B cell (primary cell): ENCODE measurements around the gene PSMB10. TPM values are rescaled to one million over a fixed set of nuclear protein-coding genes. Genes with fewer than 3 reads are reported as not detected.
"Not testable (repeated sequence)": the region's sequence is repeated elsewhere in the genome, so short reads cannot be mapped to it uniquely, and the experiment has no call there.

ENCODE experiments used
- ATAC-seq: fragments of 200-7000 bp; cut with Tn5 transposase; one replicate; pipeline ENCODE4 v1.10.0; 2021; ENCODE audit warnings: low read depth, mild to moderate bottlenecking, moderate number of reproducible peaks, moderate library complexity
- CTCF ChIA-PET: fragments of 350-600 bp; sonication (Branson Sonifier 250); formaldehyde crosslinking; loops from one replicate; lab custom pipeline; 2021; ENCODE audit warnings: antibody characterized with exemption, inconsistent platforms; lab: Charles Lee
- POLR2A ChIA-PET: fragments of 350-600 bp; sonication (Branson Sonifier 250); formaldehyde crosslinking; loops from one replicate; lab custom pipeline; 2021; ENCODE audit warnings: antibody characterized with exemption; lab: Charles Lee
- DNase-seq: peaks from one replicate; pipeline ENCODE4 v3.0.0; 2013
- H2AFZ ChIP-seq: 2 replicates; pipeline ENCODE4 v1.6.1; 2012; ENCODE audit warnings: mild to moderate bottlenecking, low read depth, low read length; ENCODE audit not compliant: insufficient read depth, poor library complexity, severe bottlenecking
- H3K27ac ChIP-seq, 2 donors: 1 replicate in 1 of 2; 2 replicates in 1 of 2; pipeline ENCODE4 v1.5.1; 2012 to 2013; ENCODE audit warnings: low read length in 2 of 2, mild to moderate bottlenecking in 2 of 2, moderate library complexity in 1 of 2
- H3K27me3 ChIP-seq, 4 experiments: fragments of 200-600 bp in 1 of 4; sonication (generic) in 1 of 4; replicated peaks in 1 of 4; 1 replicate in 2 of 4; 2 replicates in 2 of 4; pipeline versions ENCODE4 v1.6.1 to v1.7.0; 2013 to 2016; ENCODE audit warnings: low read length in 3 of 4, mild to moderate bottlenecking in 2 of 4, mixed read lengths in 1 of 4, moderate library complexity in 1 of 4; ENCODE audit not compliant: insufficient read depth in 4 of 4, control insufficient read depth in 3 of 4; ENCODE audit errors: control extremely low read depth in 1 of 4
- H3K36me3 ChIP-seq, 2 experiments: replicated peaks in 1 of 2; 1 replicate in 1 of 2; 2 replicates in 1 of 2; pipeline versions ENCODE4 v1.6.1 to v1.7.1; 2013; ENCODE audit warnings: low read length in 1 of 2; ENCODE audit not compliant: insufficient read depth in 2 of 2, control insufficient read depth in 1 of 2; ENCODE audit errors: control extremely low read depth in 1 of 2, extremely low read depth in 1 of 2
- H3K4me1 ChIP-seq, 2 donors: fragments of 200-600 bp in 1 of 2; sonication (generic) in 1 of 2; 1 replicate in 1 of 2; 2 replicates in 1 of 2; pipeline versions ENCODE4 v1.5.1 to v1.6.1; 2013 to 2017; ENCODE audit warnings: low read length in 2 of 2; ENCODE audit not compliant: control insufficient read depth in 2 of 2, insufficient read depth in 2 of 2
- H3K4me2 ChIP-seq: replicated peaks from 2 replicates; pipeline ENCODE3; 2012; ENCODE audit warnings: mild to moderate bottlenecking, low read depth, low read length; ENCODE audit not compliant: poor library complexity, severe bottlenecking
- H3K4me3 ChIP-seq, 5 experiments: fragments of 200-600 bp in 1 of 5; sonication (generic) in 1 of 5; 1 replicate in 3 of 5; 2 replicates in 2 of 5; pipeline versions ENCODE4 v1.5.1 to v1.7.0; 2011 to 2016; ENCODE audit warnings: low read length in 4 of 5, mild to moderate bottlenecking in 4 of 5, low read depth in 2 of 5, control low read depth in 1 of 5, moderate library complexity in 1 of 5; ENCODE audit not compliant: insufficient read depth in 1 of 5; ENCODE audit errors: control extremely low read depth in 1 of 5, extremely low read depth in 1 of 5
- H3K79me2 ChIP-seq: fragments of 200-600 bp; sonication (generic); one replicate; pipeline ENCODE4 v1.6.0; 2016; ENCODE audit warnings: low read length; ENCODE audit not compliant: control insufficient read depth, insufficient read depth
- H3K9ac ChIP-seq: fragments of 200-600 bp; sonication (generic); 2 replicates; pipeline ENCODE4 v1.6.1; 2017; ENCODE audit warnings: mild to moderate bottlenecking, low read length, moderate library complexity
- H3K9me3 ChIP-seq, 3 donors: one replicate each; pipeline versions ENCODE4 v1.6.1 to v1.7.1; 2013; ENCODE audit warnings: low read length in 2 of 3; ENCODE audit not compliant: control insufficient read depth in 2 of 3, insufficient read depth in 1 of 3; ENCODE audit errors: control extremely low read depth in 1 of 3
- H4K20me1 ChIP-seq: 2 replicates; pipeline ENCODE4 v1.6.0; 2012; ENCODE audit warnings: mild to moderate bottlenecking, low read length; ENCODE audit not compliant: insufficient read depth, control insufficient read depth, poor library complexity, severe bottlenecking
- H3K27ac Mint-ChIP-seq: one replicate; pipeline ENCODE4 v1.8.0; 2021; ENCODE audit warnings: mixed read lengths
- H3K27me3 Mint-ChIP-seq: one replicate; pipeline ENCODE4 v1.8.0; 2021; ENCODE audit warnings: mixed read lengths
- H3K4me1 Mint-ChIP-seq: one replicate; pipeline ENCODE4 v1.8.0; 2021; ENCODE audit warnings: mixed read lengths
- H3K4me3 Mint-ChIP-seq: one replicate; pipeline ENCODE4 v1.8.0; 2021; ENCODE audit warnings: mixed read lengths
- H3K9me3 Mint-ChIP-seq: one replicate; pipeline ENCODE4 v1.8.0; 2022; ENCODE audit warnings: mixed read lengths; ENCODE audit not compliant: insufficient read depth
- CTCF ChIP-seq: fragments of 200-600 bp; IDR thresholded peaks from one replicate; pipeline ENCODE4 v1.8.0; 2022; ENCODE audit warnings: antibody characterized with exemption, mild to moderate bottlenecking
- EZH2 ChIP-seq: IDR thresholded peaks from 2 replicates; pipeline ENCODE4 v1.6.1; 2012; ENCODE audit warnings: borderline replicate concordance, low read depth, mild to moderate bottlenecking, moderate library complexity, low read length; ENCODE audit not compliant: insufficient read depth, poor library complexity, severe bottlenecking
- WGBS: methylation state at CpG from one replicate; pipeline ENCODE4 v1.1.5; 2013; ENCODE audit warnings: missing lambda C conversion rate; ENCODE audit not compliant: insufficient coverage; 5-methylcytosine and 5-hydroxymethylcytosine counted together
- intact Hi-C: fragments of 100-400 bp; cut with micrococcal nuclease; formaldehyde crosslinking; loops from one replicate; pipeline ENCODE4 v1.10.0; 2022
- polyA plus RNA-seq: library from polyadenylated mRNA; depleted of rRNA; stranded (reverse); fragments of >200 nt; gene quantifications from 2 replicates; pipeline ENCODE4 v1.2.3, GENCODE V29; 2012
- total RNA-seq, 2 donors: library from RNA; stranded (reverse); fragments of 120-200 nt in 1 of 2; gene quantifications; 1 replicate in 1 of 2; 2 replicates in 1 of 2; pipeline versions ENCODE4 v1.2.3 to v1.2.4, GENCODE V29; 2013 to 2022

Gene PSMB10
- total and polyA plus RNA-seq, 2 donors (not counting 1 experiment from before 2014, with no cell fraction given), result 167 to 176 TPM

- POLR2A ChIA-PET, result no interaction called here
- peaks cover 1% of the 10 kb centered on the region for H3K4me1 Mint-ChIP-seq
These were observed 20.6 kb downstream of the PSMB10 start for GRCh38 chr16:67915831-67916723.

GRCh38 chr16:67915496-67915769 lies 21.2 kb downstream of the PSMB10 start:
- H3K27me3 Mint-ChIP-seq, H3K4me2 ChIP-seq, H3K4me3 ChIP-seq, ATAC-seq, H2AFZ ChIP-seq, H3K4me1 ChIP-seq, H3K27me3 ChIP-seq, H3K9me3 ChIP-seq, H3K9ac ChIP-seq, DNase-seq, H3K4me1 Mint-ChIP-seq, H3K27ac Mint-ChIP-seq, H3K9me3 Mint-ChIP-seq, H3K4me3 Mint-ChIP-seq, intact Hi-C loops, H3K27ac ChIP-seq: not testable (repeated sequence)
- Histone ChIP-seq H3K79me2 (peaks cover 79% of the 10 kb centered on the region), H3K36me3 (peaks cover 0 to 31% of the 10 kb centered on the region in 2 experiments), H4K20me1 (peaks cover 61% of the 10 kb centered on the region)
- ChIA-PET POLR2A (interaction anchor here (0.7 kb wide), 1 partner anchor 181 kb away, joined by 4 read pairs; no protein-coding TSS in a partner anchor), CTCF (interaction anchor here (0.5 to 1.2 kb wide), 4 partner anchors 12 to 99 kb away, joined by 3 read pairs; no protein-coding TSS in a partner anchor)
- WGBS, result no CpG with 5 or more reads among the region's 2 CpGs

More at GRCh38 chr16:67915831-67916723, 20.6 kb downstream of the PSMB10 start:
- ATAC-seq, result no peak
- Mint-ChIP-seq H3K27ac (peak overlapping the region; percentile 32), H3K4me3 (no peak overlapping the region), H3K9me3 (no peaks in the 10 kb centered on the region), H3K27me3 (no peaks in the 10 kb centered on the region)
- Histone ChIP-seq H3K9me3 (no peaks in the 10 kb centered on the region), H3K27me3 (no peaks in the 10 kb centered on the region), H3K4me2 (no peak overlapping the region), H3K9ac (no peak overlapping the region), H4K20me1 (peaks cover 60% of the 10 kb centered on the region), H3K4me3 (no peak overlapping the region), H3K27ac (no peak overlapping the region), H3K36me3 (peaks cover 0 to 26% of the 10 kb centered on the region in 2 experiments), H2AFZ (no peak overlapping the region), H3K4me1 (no peaks in the 10 kb centered on the region), H3K79me2 (peaks cover 77% of the 10 kb centered on the region)
- WGBS, result 89% methylated on average over 4 of the region's 7 CpGs
- no peak for TF ChIP-seq EZH2
- TF ChIP-seq CTCF, result no peak
- intact Hi-C loops, result no loop called here
- no peak for DNase-seq
- CTCF ChIA-PET, result interaction anchor here (1.0 to 1.2 kb wide), 2 partner anchors 13 to 99 kb away, joined by 3 read pairs; no protein-coding TSS in a partner anchor
